ENCODE measurements around the gene PTPRN.
"Not testable (repeated sequence)": the region's sequence is repeated elsewhere in the genome, so short reads cannot be mapped to it uniquely, and the experiment has no call there.

The PTPRN gene

DNA sequence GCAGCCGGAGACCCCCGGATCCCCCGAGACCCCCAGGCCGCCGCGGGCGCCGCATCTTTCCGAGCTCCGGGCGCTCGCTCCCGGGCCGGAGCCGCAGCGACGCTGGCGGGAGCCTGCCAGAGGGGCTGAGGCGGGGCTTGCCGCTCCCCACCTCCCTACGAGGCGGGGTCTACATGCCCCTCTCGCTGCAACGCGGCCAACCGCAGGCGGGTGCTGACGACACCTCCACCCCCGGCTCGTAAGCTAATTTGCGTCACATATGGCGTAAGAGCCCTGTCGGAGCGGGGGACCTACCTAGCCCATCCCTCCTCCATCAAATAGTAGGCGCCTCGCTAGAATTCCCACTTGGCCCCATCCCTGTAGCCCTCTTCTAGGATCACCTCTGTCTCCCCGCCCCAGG lies at the start of gene PTPRN:
Gene PTPRN, minus strand, starts transcription at position 124 of the 400 bp plus-strand sequence. Its CDS starts 69 bp downstream, at position 55.
- DNase-seq, result peak; percentile 83

DNA sequence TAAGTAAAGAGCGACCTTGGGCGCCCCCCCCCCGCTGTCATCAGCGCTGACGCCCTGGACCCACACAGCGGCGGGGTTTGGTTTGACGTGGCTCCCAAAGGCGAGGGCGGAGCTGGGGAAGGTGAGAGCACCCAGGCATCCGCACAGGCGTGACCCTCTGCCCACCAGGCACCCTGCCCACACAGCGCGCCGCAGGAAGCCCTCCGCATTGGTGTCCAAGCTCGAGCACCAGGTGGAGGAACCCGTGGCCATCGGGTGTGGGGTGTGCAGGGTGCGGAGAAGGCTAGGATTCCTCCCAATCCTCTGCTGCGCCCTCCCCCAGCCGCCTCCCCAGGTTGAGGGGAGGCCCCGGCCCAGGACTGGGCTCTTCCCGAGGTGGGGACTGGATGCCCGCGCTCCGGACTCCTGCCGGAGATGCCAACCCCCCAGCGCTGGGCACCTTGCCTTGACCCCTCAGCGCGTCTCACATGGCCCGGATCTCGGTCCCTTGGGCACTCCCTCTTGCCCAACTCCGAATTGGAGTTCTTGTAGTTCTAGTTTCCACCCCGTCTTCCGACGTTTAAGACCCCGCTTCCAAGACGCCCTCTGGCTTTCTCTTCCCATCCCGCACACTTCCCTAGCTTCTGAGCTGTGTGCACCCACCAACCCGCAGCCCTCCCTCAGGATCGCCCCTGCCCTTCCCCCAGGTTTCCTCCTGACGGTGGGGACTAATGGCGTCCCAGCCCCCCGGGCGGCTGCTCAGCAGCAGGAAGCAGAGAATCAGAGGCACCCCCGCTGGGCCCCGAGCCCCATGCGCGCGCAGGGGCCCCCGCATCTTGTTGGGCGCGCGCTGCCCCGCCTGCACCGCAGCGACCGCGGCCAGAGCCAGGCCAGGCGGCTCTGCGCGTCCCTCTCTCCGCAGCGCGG lies 49.2 kb upstream of the PTPRN start:
- DNase-seq, result no peak

DNA sequence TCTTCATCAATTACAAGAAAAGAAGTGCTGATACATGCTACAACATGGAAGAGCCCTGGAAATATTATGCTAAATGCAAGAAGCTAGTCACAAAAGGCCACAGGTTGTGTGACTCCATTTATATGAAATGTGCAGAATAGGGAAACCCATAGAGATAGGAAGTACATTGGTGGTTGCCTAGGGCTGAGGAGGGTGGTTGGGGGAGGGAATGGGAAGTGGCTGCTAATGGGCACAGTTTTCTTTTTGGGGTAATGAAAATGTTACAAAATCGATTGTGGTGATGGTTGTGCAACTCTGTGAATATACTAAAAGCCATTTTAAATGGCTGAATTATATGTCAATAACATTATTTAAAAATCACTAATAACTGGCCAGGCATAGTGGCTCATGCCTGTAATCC lies 47.6 kb upstream of the PTPRN start:
- no peak for DNase-seq

DNA sequence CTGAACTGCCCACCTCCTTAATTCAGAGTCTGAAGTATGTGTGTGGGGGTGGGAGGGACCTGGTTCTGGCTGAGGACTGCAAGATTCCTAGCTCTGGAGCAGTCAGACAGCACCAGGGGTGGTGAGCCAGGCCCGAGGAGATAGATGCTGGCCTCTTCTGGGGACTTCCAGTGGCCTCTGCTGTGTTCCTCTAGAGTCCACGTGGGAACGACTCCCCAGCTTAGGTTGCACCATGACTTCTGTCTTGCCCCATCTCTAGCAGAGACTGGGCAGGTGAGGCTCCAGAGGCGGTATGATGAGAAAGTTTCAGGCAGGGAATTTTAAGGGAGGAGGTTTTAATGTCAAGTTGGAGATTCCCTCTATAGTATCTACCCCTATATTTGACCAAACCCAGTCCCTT lies 45.4 kb upstream of the PTPRN start:
- no peak for DNase-seq

DNA sequence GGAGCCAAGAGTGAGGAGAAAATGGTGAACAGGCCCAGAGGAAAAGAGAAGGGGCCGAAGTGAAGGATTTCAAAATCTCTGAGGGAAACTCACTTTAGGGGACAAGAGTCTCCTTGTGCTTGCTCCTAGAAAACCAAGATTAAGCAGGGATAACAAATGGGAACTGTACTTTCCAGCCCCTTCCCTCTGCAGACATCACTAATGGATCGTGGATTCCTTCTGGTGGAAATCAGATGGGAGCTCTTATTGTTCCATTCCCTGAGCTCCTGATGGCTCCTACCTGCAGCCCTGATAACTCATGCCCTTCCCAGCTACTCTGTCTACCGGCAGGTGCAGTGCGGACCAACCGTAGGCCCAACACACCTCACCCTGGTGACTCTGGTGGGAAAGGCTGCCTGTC lies 43.9 kb upstream of the PTPRN start:
- DNase-seq, result no peak

DNA sequence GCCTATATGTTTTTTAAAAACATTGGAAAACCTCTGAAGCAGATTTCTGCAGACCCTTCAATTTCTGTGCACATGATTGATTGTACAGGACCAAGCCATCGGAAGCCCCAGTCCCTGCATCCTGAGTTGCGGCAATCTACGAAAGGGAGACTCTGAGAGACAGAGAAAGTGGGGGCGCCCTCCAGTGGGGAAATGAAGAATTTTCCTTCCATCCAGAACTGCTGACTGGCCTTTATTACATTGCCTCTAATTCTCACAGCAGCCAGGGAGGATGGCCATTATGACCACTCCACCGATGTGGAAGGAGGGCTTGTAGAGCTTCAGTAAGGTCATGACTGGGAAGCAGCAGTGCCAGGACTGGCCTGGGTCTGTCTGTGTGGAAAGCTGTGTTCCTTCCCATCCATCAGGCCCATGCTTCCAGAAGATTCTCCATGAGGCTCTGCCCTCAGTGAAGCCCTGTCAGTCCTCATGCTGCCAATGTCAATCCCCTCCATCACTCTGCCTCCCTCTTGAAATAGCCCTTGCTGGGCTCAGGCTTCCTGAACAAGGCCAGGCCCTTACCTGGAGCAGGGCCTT lies 43.3 kb upstream of the PTPRN start:
- peak; percentile 76 for DNase-seq

DNA sequence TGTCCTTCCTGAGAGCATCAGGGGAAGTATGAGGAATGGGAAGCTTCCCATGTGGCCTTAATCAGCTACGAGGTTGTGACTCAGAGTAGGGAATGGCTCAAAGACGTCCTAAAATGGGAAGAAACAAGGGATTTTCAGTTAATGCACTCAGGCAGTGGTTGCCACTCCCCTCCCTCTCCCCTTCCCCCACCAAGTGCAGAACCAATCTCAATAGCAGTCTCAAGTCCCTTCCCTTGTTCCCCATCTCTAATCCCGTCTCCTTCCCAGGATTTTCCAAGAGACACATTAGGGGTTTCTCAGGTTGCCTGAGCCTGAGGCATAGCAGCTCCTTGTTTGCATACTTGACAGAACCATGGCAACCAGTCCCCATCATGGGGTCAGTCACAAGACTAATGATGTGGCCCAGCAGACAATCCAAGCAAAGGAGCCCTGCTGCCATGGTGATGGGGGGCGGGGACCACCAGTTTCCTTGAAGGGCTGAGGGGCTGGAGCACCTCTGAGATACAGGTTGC lies 41.6 kb upstream of the PTPRN start:
- peak; percentile 95 for DNase-seq

DNA sequence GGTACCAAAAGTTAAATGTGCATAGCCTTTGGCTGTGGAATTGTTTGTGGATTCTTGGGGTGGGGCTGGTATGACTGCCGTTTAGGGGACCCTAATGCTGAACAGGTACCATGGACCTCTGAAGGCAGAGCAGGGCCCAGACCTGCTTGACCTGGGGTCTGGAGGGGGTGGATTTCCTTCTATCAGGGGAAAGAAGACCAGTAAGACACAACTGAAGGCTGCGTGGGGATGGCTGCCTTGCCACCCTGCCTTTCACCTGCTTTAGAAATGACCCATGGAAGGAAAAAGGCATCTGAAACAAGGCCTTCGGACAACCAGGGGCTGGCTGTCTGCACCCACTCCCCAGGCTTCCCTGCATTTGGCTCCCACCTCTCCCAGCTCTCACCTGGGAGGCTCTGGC lies 41.0 kb upstream of the PTPRN start:
- DNase-seq, result no peak

DNA sequence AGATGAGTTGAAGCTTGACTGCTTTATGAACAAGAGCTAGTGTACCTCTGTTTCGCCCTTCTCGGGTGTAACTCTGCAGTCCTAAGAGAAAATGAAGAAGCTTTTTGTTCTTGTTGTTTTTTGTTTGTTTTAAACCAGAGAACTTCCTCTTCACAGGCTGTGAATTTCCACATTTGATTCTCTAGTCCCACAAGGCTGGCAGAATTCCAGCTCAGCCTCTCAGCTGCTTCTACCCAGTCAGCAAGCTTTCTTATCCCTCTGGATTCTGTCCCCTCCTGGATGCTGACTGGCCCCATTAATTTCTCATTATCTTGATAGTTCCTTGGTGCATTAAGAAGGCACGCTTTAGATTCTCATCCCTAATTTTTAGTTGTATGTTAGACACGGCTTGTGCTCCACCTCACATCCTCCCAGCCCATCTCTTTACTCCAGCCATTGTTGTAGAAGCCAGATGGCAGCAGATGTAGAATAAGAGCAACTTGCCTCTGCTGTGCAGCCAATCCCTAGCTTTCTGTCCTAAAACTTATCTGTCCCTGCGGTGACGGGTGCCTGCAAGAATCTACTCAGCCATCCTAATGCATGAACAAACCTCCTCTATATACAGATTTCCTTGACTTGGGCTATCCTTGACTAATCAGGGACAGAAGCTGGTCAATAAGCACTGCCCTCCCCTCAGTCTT lies 35.7 kb upstream of the PTPRN start:
- DNase-seq, result peak; percentile 26

DNA sequence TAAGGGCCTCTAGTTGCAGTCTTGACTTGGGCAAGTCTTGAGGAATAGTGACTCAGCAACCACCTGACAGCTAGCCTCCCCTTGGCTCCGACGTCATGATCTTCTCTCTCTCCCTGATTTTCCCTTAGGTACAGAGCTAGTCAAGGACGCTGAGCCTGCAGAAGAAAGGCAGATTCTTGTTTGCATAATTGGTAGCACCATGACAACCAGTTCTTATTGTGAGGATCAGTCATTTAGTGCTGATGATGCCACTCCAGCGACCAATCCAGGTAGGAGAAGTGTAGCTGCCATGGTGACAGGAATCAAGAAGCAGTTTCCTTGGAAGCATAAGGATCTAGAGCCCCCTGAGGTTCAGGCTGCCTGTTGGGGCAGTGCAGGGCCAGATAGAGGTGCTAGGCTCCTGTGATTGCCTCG lies 26.2 kb upstream of the PTPRN start:
- DNase-seq, result no peak

DNA sequence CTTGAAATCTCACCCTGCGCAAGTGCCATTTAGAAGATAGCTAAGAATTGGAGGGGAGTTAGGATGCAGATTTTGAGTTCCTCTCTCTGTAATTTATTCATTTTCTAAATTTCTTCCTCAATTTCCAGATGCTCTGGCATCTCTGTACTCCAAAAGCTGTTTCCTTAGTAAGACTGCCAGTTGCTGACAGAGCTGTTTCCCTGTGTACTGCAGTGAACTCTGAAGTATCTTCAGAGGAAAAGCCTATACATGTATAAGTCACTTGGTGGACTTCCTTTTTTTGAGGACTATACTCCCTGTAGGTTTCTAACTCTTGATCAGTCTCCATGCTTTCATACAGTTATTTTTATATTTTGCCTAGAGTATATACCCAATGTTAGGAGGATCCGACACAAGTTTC lies 24.9 kb upstream of the PTPRN start:
- no peak for DNase-seq

DNA sequence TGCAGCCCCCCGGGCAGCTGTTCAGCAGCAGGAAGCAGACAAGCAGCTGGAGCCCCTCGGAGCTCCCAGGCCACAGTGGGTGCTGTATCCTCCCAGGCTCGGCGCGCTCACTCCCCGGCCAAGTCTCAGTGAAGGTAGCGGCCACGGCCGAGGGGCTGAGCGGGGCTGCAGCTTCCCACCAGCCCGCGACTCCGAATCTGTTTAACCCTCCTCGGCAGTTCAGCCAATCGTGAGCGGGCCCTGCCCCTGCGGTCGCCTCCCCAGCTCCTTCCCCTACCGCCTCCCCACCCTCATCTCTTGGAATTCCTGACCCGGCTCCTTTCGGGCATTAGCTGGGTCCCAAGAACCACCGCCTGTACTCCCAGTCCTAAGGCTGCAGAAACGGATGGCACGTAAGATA lies 23.3 kb upstream of the PTPRN start, which contains the start of gene RESP18:
Gene RESP18, minus strand, starts transcription at position 203 of the 400 bp plus-strand sequence.
- no peak for DNase-seq

DNA sequence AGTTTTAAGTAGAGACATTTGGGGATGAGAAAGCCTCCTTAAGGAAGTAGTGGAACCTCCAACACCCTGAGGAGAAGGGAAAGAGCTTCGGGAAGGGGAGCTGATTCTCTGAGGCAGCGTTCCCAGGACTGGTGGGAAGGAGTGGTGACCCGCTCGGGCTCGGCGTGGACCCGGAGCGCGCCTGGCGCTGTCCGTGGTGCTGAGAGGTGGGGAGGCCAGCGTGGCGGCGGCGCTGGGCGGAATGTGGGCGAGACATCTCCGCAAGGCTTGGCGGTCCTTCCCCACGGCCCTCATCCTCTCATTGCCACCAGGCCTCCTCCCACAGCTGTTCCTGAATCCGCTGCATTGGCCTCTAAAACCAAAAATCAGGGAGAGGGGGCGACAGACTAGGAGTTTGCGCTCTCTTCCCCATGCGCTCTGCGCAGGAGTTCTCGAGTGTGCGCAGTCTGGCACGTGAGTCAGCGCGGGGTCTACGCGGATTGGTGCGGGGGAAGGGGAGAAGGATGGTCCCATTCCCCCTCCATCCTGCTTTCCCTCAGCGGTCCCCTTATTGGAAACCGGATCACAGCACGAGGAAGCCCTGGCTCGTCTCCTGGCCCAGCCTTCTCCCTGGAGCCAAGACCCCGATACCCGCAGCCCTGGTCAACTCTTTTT lies 22.5 kb upstream of the PTPRN start:
- peak; percentile 35 for DNase-seq

DNA sequence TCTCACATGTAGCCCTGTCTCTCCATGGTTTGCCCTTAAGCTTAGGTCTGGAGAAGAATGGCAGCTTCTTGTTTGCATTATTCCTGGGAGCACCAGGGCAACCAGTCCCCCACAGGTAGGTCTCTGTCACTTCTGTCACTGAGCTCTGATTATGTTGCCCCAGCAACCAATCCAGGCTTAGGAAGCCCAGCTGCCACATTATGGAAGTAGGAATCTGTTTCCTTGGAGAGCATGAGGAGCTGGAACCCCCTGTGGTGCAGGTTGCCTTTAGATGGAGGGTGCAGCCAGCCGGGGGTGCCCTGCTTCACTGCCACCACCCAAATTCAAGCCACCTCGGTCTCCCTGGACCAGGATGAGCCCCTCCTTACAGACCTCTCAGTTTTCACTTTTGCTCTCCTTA lies 18.5 kb upstream of the PTPRN start:
- no peak for DNase-seq

DNA sequence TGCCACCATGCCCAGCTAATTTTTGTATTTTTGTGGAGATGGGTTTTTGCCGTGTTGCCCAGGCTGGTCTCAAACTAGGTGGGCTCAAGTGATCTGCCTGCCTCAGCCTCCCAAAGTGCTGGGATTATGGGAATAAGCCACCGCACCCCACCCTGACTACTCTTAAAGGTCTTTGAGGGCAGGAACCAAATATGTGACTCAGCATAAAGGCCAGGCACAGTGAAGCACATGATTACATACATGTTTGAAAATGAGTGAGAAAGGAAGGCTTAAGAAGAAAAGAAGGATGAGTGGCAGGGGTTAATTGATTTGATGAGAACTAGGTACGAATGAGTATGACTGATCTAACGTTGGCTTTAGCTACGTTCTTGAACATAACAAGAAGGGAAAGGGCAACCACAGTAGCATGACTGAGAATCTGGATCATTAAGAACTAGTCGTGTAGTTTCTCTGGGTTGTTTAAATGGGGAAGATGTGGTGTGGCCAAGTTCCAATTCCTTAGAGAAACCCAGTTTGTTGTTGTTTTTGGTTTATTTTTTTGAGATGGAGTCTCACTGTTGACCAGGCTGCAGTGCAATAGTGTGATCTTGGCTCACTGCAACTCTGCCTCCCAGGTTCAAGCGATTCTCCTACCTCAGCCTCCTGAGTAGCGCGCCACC lies 16.6 kb upstream of the PTPRN start:
- no peak for DNase-seq

DNA sequence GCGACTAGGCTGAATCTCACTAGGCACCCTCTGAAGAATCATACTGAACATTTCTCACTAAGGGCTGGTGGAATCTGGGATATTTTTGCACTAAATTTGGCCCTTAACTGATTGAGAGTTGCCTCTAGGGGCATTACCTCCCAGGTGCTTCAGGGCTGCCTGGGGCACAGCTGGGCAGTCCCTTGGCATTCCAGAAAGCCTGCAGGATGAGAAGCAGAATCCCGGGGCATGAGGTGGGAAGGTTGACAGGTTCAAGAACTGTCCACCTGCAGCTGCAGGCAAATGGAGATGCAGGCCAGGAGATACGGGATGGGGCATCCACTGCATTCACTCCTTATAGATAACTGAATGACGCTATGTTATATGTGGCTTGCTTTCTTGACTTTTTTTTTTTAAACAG lies 15.9 kb upstream of the PTPRN start:
- no peak for DNase-seq

DNA sequence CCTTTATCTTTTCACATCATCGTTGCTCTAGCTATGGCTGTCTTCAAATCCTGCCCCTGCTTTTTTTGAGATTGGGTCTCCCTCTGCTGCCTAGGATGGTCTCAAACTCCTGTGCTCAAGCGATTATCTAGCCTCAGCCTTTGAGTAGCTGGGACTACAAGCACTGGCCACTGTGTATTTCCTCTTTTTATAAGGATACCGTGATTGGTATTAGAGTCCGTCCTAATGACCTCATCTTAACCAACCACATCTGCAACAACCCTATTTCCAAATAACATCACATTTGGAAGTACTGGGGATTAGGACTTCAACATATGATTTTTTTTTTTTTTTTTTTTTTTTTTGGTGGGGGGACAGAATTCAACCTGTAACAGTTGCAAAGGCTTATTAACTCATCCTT lies 14.2 kb upstream of the PTPRN start:
- no peak for DNase-seq

DNA sequence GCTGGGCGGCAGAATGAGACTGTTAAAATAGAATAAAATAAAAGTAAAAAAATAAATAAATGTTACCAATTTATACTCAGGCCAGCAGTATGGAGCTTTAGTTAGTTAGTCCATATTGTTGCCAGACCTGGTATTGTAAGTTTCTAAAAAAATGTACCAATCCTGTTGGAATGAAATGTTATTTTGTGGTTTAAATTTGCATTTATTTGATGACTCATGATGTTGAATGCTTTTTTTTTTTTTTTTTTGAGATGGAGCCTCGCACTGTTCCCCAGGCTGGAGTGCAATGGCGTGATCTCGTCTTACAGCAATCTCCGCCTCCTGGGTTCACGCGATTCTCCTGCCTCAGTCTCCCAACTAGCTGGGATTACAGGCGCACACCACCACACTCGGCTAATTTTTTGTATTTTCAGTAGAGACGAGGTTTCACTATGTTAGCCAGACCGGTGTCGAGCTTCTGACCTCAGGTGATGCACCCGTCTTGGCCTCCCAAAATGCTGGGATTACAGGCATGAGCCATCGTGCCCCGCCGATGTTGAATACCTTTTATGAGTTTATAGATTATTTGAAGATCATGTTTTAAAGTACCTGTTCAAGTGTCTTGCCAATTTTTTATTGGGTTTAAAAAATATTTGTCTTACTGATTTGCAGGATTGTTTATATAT lies 5.7 kb upstream of the PTPRN start:
- peak; percentile 34 for DNase-seq

DNA sequence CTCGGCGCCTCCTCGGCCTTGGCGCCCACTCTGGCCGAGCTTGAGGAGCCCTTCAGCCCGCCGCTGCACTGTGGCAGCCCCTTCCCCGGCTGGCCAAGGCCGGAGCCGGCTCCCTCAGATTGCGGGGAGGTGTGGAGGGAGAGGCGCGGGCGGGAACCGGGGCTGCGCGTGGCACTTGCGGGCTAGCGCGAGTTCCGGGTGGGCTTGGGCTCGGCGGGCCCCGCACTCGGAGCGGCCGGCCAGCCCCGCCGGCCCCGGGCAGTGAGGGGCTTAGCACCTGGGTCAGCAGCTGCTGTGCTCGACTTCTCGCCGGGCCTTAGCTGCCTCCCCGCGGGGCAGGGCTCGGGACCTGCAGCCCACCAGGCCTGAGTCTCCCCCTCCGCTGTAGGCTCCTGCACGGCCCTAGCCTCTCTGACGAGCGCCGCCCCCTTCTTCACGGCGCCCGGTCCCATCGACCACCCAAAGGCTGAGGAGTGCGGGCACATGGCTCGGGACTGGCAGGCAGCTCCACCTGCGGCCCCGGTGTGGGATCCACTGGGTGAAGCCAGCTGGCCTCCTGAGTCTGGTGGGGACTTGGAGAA lies 3.6 kb upstream of the PTPRN start:
- DNase-seq, result not testable (repeated sequence)

DNA sequence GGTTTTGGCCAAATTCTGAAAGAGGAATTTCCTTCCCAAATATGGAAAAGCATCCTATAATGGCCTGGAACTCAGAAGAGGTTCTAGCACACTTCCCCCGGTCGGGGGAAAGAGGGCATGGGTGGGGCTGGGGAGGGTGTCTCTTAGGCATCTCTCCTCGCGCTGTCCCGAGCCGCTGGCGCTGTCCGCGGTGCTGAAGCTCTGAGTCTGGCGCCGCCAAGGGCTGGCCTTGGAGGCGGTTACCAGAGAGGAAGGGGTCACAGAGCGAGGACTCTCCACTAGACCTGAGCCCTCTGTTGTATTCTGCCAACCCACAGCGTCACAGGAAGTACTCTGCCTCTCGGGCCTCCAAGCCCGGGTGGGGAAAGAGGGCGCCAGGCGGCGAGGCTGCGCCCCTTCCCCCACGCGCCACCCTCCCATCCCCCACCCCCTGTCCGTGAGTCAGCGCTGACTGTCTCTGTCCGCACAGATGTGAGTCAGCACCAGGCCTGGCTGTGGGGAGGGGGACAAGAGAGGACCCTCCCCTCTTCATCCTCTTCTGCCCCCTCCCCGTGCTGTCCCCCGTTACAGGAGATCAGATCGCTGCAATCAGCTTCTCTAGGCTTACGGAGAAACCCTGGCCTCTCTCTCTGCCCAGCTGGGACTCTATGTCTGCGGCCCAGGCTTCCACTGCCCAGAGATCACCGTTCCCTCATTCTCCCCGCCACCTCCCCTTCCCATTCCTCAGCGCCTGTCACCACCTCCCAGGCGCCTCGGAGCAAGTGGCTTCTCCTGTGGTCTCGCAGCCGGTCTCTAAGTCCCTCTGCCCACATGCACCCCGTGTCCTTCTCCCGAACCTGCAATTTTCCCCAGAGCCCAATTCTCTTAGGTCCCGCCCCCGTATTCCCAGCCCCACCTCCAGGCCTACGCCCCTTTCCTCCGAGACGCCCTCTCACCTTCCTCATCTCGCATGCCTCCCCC lies 779 bp downstream of the PTPRN start:
- DNase-seq, result peak; percentile 85
